AG09319 (cell line): ENCODE data around the gene CRABP1.

Source experiments
- DNase-seq: peaks from one replicate; pipeline ENCODE4 v3.0.0-alpha.2; 2010; ENCODE audit warnings: low read depth; ENCODE audit errors: extremely low read depth
- CTCF ChIP-seq: IDR thresholded peaks from 2 replicates; pipeline ENCODE4 v1.5.1; 2011; ENCODE audit warnings: low read depth, mild to moderate bottlenecking, inconsistent platforms, low read length, moderate library complexity

Gene CRABP1

DNA sequence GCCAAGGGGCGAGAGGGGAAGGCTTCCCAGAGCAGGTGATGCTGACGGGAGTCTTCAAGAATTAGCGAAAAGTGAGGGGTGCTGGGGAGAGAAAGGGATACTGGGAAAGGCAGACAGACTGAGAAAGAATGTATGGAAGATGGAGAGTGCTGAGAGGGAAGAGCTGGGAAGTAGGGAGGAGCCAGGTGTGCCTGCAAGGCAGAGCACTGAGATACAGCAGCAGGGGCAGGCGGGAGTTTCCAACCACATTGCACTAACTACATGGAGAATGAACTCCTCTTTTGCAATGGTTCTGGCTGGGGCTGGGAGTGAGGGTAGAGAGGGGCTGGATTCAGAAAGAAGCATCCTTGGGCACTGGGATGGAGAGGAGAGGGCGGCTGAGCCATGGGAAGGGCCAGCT, 16.0 kb upstream of the CRABP1 start:
- TF ChIP-seq CTCF: no peak

GRCh38 chr15:78325092-78325843, 14.9 kb upstream of the CRABP1 start:
- TF ChIP-seq CTCF: no peak
- no peak for DNase-seq

More for the DNA sequence above, 16.0 kb upstream of the CRABP1 start:
- no peak for DNase-seq

- DNase-seq: peak; percentile 35
- no peak for TF ChIP-seq CTCF
Observed at GRCh38 chr15:78327466-78327865, 12.7 kb upstream of the CRABP1 start.

DNA sequence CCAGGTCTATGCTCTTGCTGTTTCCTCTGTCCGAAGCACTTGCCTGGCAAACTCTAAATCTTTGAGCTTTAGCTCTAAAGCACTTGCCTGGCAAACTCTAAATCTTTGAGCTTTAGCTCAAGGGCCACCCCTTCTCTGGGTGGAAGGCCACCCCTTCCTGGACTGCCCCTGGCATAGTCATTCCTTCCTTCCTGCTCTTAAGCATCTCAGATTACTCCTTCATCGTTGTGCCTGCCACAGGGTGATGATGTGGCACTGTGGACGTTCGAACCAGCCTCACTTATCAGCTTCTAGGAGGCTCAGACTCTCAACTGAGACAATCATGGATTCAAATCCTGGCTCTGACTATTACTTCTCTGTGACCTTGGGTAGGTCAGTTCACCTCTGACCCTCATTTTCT, 10.5 kb upstream of the CRABP1 start:
- no peak for DNase-seq
- no peak for TF ChIP-seq CTCF

DNA sequence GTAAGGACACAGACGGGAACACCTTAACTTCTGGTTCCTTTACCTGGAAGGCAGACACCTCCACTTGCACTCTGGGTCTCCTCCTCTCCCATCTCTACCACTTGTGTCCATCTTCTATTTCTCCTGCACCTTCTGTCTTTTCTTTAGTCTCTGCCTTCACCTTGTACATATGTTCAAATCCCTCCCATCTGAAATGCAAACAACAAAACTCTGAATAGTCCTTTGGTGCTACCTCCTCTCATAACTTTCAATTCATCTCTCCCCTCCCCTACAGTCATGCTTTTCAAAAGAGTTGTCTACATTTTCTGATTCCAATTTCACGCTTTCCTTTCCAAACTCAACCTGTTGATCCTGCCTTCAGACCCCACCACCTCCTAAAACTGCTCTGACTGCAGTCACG, 5.3 kb upstream of the CRABP1 start:
- no peak for DNase-seq
- no peak for TF ChIP-seq CTCF

GRCh38 chr15:78335985-78336384, 4.2 kb upstream of the CRABP1 start:
- no peak for DNase-seq
- no peak for TF ChIP-seq CTCF

- TF ChIP-seq CTCF: no peak
- DNase-seq: no peak
Observed at GRCh38 chr15:78338781-78339180, 1.4 kb upstream of the CRABP1 start.
